ENCODE data around the gene OR5B17.

DNA sequence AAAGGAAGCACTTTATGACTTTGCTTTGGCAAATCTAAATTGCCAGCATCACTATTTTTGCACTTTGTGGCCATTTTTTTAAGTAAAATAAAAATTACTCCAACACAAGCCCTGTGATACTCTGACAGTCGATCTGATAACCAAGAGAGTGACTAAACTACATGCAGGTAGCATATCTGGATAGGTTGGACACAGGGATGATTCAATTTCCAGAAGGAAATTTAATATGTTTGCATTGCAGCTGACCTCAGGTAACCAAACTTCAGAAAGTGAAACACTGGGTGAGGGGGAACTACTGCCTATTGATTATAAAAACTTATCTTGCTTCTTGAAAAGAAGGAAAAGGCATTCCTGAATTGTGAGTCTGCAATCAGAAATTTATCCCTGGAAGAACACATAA is 33.9 kb upstream of the OR5B17 start:
- TF ChIP-seq, protein P1, sequence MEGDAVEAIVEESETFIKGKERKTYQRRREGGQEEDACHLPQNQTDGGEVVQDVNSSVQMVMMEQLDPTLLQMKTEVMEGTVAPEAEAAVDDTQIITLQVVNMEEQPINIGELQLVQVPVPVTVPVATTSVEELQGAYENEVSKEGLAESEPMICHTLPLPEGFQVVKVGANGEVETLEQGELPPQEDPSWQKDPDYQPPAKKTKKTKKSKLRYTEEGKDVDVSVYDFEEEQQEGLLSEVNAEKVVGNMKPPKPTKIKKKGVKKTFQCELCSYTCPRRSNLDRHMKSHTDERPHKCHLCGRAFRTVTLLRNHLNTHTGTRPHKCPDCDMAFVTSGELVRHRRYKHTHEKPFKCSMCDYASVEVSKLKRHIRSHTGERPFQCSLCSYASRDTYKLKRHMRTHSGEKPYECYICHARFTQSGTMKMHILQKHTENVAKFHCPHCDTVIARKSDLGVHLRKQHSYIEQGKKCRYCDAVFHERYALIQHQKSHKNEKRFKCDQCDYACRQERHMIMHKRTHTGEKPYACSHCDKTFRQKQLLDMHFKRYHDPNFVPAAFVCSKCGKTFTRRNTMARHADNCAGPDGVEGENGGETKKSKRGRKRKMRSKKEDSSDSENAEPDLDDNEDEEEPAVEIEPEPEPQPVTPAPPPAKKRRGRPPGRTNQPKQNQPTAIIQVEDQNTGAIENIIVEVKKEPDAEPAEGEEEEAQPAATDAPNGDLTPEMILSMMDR (IDR thresholded peaks at IDR 0.05 in 4 of 5, conservative IDR thresholded peaks at IDR 0.05 in 1 of 5): no peak
- TF ChIP-seq POLR2A (IDR thresholded peaks at IDR 0.05): no peak
